ENCODE results near the gene KCNE2.

KCNE2 gene

GRCh38 chr21:34345892-34346291, 17.9 kb upstream of the KCNE2 start:
- POLR2A ChIA-PET = no interaction called here
- TF ChIP-seq CTCF (IDR thresholded peaks at IDR 0.05; ENCODE audit: control extremely low read depth, extremely low read depth, low read depth, missing control alignments) = no peak
- CTCF ChIA-PET = interaction anchor here (1.8 to 16.5 kb wide), 4 partner anchors 9 to 427 kb away, joined by 5 to 368 read pairs (median 40); partner anchors contain the start of gene ATP5PO
- no peak for DNase-seq (ENCODE audit: extremely low spot score)

GRCh38 chr21:34348890-34349519, 14.8 kb upstream of the KCNE2 start:
- ChIA-PET POLR2A (no interaction called here), CTCF (interaction anchor here (1.3 to 16.5 kb wide), 14 partner anchors 8 to 613 kb away, joined by 3 to 368 read pairs (median 8); partner anchors contain the start of gene ATP5PO)
- DNase-seq (ENCODE audit: extremely low spot score) = no peak
- TF ChIP-seq CTCF (IDR thresholded peaks at IDR 0.05; ENCODE audit: control extremely low read depth, extremely low read depth, low read depth, missing control alignments) = no peak

- DNase-seq (ENCODE audit: extremely low spot score) = peak; percentile 69
- POLR2A ChIA-PET = no interaction called here
- CTCF ChIA-PET = interaction anchor here (0.7 to 16.5 kb wide), 6 partner anchors 9 to 433 kb away, joined by 3 to 368 read pairs (median 4); partner anchors contain the start of gene ATP5PO
- TF ChIP-seq CTCF (IDR thresholded peaks at IDR 0.05; ENCODE audit: control extremely low read depth, extremely low read depth, low read depth, missing control alignments) = peak; percentile 53
These were observed 12.0 kb upstream of the KCNE2 start for GRCh38 chr21:34351786-34352241.

GRCh38 chr21:34352556-34352955, 11.2 kb upstream of the KCNE2 start:
- ChIA-PET POLR2A (no interaction called here), CTCF (interaction anchor here (1.8 to 16.5 kb wide), 3 partner anchors 8 to 434 kb away, joined by 3 to 368 read pairs (median 58); partner anchors contain the start of gene ATP5PO)
- DNase-seq (ENCODE audit: extremely low spot score) = no peak
- TF ChIP-seq CTCF (IDR thresholded peaks at IDR 0.05; ENCODE audit: control extremely low read depth, extremely low read depth, low read depth, missing control alignments) = no peak

- ChIA-PET CTCF (interaction anchor here (2.0 to 16.5 kb wide), 3 partner anchors 8 to 435 kb away, joined by 6 to 368 read pairs (median 58); partner anchors contain the start of gene ATP5PO), POLR2A (no interaction called here)
- no peak for TF ChIP-seq CTCF (IDR thresholded peaks at IDR 0.05; ENCODE audit: control extremely low read depth, extremely low read depth, low read depth, missing control alignments)
- no peak for DNase-seq (ENCODE audit: extremely low spot score)
These were observed 10.6 kb upstream of the KCNE2 start for GRCh38 chr21:34353182-34353581.

GRCh38 chr21:34354836-34355235, 9.0 kb upstream of the KCNE2 start:
- ChIA-PET CTCF (interaction anchor here (0.9 to 16.5 kb wide), 6 partner anchors 8 to 436 kb away, joined by 3 to 368 read pairs (median 6); partner anchors contain the start of gene ATP5PO), POLR2A (interaction anchor here (0.6 kb wide), 1 partner anchor 413 kb away, joined by 3 read pairs; no protein-coding TSS in a partner anchor)
- no peak for TF ChIP-seq CTCF (IDR thresholded peaks at IDR 0.05; ENCODE audit: control extremely low read depth, extremely low read depth, low read depth, missing control alignments)
- DNase-seq (ENCODE audit: extremely low spot score) = no peak
